Occipital lobe (tissue), 2 donors: ENCODE results near the gene ZDHHC4. TPM values are rescaled to one million over a fixed set of nuclear protein-coding genes. Genes with fewer than 3 reads are reported as not detected.
"Not testable (repeated sequence)": the region's sequence is repeated elsewhere in the genome, so short reads cannot be mapped to it uniquely, and the experiment has no call there.

Experiments
- DNase-seq: peaks from one replicate; lab custom pipeline; 2025; lab: John Stamatoyannopoulos, UW
- total RNA-seq: library from RNA; depleted of rRNA; stranded (reverse); fragments of >200 nt; gene quantifications from one replicate; pipeline ENCODE4 v1.2.3, GENCODE V29; 2014

ZDHHC4 gene
- total RNA-seq, 1 donor from 2014 or later, result 54.4 TPM

DNA sequence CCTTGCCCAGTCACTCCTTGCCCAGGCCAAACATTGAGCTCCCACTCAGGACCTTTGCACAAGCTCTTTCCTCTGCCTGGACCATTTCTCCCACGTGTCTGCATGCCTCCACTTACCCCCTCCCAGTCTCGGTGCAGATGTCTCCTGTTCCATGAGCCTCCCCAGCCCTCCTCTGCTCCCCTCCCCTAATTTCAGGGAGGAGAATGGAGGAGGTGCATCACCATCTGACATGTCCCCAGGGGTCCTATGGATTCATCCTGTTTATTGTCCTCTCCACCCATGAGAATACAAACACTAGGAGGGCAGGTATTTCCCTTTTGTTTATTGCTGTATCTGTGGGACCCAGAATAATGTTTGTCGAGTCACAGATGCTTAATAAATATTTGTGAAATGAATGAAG lies 17.4 kb upstream of the ZDHHC4 start:
- no peak for DNase-seq

DNA sequence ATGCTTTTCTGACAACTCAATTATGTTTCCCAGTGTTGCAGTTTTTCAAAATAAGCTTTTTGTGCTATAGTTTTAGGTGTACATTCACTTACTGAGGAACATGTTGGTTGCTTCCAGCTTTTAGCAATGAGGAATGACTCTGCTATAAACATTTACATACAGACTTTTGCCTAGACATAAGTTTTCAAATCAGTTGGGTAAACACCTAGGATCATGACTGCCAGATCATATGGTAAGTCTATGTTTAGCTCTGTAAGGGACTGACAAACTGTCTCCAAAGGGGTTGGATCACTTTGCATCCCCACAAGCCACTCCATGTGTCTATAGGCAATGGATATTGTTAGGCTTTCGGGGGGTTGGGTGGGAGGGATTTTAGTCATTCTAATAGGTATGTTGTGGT lies 15.1 kb upstream of the ZDHHC4 start:
- no peak for DNase-seq

DNA sequence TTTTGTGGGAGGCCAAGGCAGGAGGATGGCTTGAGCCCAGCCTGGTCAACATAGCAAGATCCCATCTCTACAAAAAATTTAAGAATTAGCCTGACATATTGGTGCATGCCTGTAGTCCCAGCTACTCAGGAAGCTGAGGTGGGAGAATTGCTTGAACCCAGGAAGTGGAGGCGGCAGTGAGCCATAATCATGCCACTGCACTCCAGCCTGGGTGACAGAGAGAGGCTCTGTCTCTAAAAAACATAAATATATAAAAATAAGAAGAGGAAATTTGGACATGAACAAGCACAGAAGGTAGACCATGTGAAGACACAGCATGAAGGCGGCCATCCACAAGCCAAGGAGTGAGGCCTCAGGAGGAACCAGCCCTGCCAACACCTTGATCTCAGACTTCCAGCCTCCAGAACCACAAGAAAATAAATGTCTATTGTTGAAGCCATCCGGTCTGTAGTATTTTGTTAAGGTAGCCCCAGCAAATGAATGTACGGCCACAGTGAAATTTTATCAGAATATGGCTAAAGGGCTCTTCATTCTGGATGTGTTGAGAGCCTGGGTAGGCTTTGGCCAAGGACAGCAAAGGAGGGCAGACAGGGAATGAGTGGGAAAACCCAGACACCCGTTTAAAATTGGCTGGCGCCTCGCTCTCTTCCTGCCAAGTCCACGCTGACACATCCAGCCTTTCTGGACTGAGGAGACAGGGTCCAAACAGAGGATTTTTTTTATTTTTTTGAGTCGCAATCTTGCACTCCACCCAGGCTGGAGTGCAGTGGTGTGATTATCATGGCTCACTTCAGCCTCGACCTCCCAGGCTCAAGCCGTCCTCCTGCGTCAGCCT lies 13.1 kb upstream of the ZDHHC4 start:
- peak; percentile 10 for DNase-seq

DNA sequence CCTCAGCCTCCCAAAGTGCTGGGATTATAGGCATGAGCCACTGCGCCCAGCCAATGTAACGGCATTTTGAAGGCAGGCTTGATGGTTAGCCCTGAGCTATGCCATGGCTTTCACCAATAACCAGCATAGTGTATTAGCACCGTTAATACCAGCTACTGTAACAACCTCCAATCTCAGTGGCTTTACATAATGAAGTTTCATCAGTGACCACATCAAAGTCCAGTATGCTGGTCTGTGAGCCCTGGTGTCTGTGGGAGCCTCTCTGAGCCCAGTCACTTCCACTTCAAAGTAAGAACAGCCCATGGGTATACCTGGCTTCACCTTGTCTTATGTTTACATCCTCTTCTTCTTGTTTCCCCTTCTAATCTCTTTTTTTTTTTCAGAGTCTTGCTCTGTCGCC lies 11.6 kb upstream of the ZDHHC4 start:
- no peak for DNase-seq

DNA sequence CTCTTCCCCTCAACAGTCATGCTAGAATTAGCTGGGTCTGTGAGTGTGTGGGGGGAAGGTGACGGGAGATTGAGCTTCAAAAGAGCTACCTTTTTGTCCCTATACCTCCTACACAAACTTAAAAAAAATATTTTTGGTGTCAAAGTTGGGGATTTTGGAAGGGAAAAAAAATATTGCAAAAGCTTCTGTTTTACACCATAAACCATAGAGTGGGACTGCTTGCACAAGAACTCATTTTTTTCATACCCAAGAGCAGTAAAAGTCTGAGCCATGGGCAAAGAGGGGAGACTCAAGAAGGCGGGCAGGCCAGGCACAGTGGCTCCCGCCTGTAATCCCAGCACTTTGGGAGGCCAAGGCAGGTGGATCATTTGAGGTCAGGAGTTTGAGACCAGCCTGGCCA lies 9.4 kb upstream of the ZDHHC4 start:
- no peak for DNase-seq

DNA sequence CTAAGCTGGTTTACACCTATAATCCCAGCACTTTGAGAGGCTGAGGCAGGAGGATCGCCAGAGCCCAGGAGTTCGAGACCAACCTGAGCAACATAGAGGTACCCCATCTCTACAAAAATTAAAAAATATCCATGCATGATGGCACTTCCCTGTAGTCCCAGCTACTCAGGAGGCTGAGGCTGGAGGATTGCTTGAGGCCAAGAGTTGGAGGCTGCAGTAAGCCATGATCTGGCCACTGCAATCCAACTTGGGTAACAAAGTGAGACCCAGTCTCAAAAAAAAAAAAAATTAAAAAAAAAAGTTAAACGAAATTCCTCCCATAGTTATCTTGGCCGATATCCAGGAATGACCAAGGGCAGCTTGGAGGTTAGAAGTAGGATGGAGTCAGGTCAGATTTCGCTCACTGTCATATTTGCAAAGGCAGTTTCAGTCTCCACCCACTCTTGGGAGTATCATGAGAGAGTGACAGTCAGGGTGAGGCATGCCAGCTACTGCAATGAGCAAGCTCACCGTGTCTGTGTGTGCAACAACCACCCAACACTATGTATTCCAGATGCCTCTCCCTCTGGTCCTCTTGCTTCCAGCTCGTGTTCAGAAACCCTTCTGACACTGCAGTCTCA lies 6.0 kb upstream of the ZDHHC4 start:
- no peak for DNase-seq

DNA sequence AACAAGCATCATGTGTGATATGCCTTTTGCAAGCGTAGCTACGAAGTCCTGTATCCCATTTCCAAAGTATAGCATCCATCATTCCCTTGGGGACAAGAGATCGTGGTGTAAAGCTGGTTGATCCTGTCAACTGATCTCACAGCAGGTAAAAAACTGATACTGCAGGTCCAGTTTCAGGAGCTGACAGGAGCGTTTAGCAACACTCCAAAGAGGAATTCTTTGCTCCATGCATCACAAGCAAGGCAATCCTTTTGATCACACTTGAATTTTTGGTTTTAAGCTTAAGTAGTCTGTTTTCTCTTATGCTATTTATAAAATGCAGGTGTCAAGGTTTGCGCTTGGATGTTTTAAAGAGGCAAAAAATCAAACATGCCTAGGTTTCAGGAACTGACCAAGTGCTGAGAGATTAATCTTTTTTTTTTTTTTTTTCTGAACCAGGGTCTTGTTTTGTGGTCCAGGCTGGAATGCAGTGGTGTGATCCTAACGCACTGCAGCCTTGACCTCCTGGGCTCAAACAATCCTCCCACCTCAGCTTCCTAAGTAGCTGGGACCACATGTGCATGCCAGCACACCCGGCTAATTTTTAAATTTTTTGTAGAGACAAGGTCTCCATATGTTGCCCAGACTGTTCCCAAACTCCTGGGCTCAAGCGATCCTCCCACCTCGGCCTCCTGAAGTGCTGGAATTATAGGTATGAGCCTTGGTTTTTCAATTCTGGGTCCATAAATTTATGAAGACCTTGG lies 1.8 kb upstream of the ZDHHC4 start:
- no peak for DNase-seq

DNA sequence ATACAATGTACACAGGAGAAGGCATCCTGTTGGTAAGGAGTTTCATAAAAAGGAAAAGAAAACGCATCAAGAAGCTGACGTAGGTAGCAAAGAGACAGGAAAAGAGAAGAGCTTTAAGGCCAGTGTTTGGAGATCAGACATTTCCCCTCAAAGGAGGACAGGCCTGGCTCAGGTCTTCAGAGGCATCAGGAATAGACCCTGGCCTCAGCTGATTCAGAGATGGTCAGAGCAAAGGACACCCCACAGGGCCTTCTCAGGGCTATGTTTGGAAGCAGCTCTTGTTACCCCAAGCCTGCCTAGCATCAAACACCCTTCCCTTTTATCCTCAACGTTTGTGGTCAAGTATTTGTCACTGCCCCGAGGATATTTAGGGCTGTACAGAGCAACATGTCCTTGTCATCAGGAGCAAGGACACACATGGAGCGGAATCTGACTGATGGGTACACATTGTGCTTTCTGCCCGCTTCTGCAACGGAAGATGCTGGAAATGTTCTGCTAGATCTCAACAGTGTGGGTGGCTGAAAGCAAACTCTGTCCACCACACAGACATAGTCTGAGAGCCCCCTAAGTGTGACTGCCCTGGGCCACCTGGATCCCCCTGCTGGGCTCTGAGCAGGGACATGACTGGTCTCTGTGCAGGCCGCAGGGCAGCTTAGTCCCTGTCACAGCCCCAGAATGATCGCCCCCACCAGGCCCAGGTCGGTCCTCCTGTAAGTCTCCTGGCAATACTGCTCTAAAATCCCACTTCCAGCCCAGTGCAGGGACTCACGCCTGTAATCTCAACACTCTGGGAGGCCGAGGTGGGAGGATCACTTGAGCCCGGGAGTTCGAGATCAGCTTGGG lies 1.0 kb upstream of the ZDHHC4 start:
- DNase-seq, result no peak

DNA sequence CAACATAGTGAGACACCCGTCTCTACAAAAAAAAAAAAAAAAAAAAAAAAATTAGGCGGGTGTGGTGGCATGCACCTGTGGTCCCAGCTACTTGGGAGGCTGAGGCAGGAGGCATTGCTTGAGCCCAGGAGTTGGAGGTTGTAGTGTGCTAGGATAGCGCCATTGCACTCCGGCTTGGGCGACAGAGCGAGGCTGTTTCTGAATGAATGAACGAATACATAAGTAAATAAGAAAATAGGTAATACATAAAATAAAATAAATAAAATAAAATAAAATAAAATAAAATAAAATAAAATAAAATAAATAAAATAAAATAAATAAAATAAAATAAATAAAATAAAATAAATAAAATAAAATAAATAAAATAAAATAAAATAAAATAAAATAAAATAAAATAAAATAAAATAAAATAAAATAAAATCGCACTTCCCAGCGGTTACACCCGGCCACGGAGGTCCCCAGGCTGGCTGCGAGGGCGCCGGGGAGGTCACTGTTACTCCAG lies 336 bp upstream of the ZDHHC4 start:
- DNase-seq, result not testable (repeated sequence)

DNA sequence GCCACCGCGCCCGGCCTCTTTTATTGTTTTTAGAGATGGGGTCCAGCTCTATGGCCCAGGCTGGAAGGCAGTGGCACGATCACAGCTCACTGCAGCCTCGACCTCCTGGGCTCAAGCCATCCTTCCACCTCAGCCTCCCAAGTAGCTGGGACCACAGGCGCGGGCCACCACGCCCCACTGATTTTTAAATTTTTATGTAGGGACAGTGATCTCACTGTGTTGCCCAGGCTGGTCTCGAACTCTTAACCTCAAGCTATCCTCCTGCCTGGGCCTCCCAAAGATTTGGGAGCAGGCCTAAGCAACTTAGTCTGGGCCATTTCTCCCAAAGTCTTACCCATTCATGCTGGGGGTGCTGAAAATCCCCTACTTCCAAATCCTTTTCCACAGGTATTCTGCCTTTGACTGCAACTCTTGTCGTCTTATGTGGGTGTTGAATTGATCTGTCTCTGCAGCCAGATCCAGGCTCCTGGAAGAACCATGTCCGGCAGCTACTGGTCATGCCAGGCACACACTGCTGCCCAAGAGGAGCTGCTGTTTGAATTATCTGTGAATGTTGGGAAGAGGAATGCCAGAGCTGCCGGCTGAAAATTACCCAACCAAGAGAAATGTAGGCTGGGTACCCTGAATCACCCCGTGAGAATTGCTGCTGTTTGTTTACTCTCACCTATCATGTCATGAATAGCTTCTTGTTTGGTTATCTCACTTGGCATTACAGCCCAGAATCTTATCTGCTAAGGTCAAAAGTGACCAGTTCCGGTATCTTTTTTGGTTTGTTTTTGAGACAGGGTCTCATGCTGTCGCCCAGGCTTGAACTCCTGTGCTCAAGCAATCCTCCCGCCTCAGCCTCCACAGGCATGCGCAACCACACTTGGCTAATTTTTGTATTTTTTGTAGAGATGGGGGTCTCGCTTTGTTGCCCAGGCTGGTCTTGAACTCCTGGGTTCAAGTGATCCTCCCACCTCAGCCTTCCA lies 1.1 kb downstream of the ZDHHC4 start:
- DNase-seq, result no peak

DNA sequence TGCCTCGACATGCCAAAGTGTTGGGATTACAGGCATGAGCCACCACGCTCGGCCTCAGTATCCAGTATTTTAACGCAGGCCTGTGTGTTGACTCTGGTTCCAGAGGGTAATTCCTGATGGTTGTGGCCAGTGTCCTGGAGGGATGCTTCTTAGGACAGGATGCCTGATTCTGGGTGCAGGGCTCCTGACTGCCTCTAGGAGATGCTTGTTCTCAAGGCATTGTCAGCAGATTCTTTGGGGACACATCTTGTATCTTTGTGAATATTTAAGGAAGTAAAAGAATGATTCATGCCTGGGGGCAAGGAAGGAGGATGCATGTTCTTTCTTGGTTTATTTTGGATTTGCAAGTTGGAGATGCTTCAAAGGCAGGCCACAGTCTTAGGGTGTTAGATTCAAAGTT lies 2.2 kb downstream of the ZDHHC4 start:
- DNase-seq, result no peak

DNA sequence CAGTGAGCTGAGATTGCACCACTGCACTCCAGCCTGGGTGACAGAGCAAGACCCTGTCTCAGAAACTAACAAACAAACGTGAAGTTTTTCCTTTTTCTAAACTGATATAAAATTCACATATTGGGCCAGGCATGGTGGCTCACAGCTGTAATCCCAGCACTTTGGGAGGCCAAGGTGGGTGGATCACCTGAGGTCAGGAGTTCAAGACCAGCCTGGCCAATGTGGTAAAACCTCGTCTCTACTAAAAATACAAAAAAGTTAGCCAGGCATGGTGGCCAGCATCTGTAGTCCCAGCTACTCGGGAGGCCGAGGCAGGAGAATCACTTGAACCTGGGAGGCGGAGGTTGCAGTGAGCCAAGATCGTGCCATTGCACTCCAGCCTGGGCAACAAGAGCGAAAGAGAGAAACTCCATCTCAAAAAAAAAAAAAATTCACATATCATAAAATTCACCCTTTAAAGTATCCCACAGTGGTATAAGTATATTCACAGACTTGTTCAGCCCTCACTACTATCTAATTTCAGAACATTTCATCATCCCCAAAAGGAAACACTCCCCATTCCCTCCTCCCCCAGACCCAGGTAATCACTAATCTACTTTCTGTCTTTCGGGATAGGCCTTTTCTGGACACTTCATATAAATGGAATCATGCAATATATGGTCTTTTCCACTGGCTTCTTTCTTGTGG lies 8.6 kb downstream of the ZDHHC4 start:
- not testable (repeated sequence) for DNase-seq

DNA sequence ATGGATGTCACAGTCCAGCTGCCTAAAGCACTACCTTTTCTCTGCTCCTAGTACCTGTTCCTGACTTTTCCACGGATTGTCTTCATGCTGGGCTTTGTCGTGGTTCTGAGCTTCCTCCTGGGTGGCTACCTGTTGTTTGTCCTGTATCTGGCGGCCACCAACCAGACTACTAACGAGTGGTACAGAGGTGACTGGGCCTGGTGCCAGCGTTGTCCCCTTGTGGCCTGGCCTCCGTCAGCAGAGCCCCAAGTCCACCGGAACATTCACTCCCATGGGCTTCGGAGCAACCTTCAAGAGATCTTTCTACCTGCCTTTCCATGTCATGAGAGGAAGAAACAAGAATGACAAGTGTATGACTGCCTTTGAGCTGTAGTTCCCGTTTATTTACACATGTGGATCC lies 11.3 kb downstream of the ZDHHC4 start:
- DNase-seq, result no peak

DNA sequence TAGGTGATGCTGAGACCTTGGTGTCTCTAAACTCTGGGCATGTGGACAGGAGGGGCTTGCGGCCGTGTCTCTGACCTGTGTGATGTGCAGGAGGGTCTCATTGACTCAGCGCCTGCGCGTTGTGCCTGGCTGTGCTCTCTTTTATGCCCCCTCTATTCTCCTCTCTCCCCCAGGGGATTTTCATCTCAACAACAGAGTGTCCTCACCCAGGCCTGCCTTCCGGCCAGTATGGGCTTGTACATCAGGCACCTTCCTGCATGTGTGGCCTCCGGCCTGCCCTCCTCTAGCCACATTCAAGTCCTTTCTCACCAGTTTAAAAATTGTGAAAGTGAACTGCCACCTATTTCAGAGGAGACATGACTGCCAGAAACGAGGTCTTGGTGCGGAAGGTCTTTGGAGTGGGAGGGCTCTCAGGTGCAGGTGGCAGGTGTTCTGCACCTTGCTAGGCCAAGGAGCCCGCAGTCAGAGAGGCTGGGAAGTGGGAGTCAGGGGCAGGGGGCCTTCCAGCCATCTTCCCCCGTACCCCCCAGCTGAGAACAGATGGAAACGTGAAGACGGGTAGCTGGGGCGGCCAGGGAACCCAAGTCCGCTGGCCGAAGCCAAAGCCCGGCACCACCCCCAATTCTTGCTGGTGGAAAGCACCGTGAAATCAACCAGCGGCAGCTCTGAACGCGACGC lies 12.0 kb downstream of the ZDHHC4 start:
- no peak for DNase-seq

DNA sequence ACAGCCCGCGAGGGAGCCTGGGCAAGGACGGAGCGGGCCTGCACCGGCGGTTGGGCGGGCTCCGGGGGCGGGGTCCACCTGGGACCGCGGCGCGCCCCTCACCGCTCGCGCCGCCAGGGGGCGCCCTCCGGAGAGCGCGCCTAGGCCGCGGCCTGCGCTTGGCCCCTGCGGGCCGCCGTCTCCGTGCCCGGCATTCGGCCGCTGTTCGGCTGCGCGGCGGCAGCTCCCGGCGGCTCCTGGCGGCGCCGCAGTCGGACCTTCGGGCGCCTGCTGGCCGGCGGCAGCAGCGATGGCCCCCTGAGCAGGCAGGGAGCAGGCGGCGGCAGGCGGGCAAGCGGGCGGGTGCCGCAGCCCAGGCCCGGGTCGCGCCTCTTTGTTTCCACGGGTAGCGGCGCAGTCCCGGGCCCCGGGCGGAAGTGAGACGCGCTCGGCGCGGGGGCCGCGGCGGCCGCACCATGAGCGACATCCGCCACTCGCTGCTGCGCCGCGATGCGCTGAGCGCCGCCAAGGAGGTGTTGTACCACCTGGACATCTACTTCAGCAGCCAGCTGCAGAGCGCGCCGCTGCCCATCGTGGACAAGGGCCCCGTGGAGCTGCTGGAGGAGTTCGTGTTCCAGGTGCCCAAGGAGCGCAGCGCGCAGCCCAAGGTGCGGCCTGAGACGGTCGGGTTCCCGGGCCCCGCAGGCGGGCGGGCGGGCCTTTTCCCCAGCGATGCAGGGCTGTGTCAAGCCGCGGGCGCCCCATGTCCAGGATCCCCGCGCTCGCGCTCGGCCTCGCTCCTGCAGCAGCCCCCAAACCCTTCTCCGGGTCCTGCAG lies 12.8 kb downstream of the ZDHHC4 start, which contains the start of gene INTS15:
Gene INTS15 (plus strand): TSS at position 193 of the 816 bp plus-strand sequence. CDS start 263 bp downstream, at position 456.
- DNase-seq, result peak; percentile 64

DNA sequence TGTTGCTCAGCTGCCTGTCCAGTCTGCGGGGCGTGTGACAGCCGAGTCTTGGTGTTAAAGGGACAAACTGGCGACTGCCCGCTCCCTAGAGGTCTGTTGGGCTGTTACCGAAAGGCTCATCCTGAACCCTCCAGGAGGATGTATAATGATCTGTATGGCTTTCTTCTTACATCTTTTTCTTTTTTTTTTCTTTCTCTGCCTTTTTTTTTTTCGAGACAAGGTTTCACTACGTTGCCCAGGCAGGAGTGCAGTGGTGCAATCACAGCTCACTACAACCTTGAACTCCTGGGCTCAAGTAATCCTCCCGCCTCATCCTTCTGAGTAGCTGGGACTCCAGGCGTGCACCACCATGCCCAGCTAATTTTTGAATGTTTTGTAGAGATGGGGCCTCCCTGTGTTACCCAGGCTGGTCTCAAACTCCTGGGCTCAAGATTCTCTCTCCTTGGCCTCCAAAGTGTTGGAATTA lies 13.4 kb downstream of the ZDHHC4 start:
- DNase-seq, result no peak

DNA sequence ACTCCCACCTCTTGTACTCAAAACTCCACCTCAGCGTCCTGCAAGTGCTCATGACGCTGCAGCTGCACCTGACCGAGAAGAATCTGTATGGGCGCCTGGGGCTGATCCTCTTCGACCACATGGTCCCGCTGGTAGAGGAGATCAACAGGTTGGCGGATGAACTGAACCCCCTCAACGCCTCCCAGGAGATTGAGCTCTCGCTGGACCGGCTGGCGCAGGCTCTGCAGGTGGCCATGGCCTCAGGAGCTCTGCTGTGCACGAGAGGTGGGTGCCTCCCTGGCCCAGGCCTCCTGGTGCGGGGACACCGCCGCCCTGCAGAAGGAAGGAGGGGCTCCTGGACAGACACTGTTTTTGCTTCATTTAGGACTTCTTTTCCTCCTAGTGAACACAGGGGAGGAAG lies 22.8 kb downstream of the ZDHHC4 start:
- DNase-seq, result no peak

DNA sequence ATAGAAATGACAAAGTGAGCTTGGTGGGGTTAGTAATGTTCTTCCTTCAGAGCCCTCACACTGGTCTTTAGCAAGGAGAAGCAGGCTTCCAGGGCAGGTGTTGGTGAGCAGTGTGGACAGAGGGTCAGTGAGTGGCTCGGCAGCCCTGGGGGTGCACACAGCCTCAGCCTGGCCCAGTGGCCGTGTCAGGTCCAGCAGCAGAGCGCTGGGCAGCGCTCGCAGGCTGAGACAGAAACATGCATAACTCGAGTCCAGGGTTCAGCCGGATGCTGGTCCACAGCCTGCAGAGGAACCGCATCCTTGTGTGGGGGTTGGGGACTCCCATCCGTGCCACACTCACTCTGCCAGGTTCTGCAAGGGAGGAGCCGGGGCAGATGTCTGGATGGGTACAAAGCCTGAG lies 27.2 kb downstream of the ZDHHC4 start:
- DNase-seq, result peak; percentile 14
